Naive thymus-derived CD4-positive, alpha-beta T cell (primary cell): ENCODE measurements around the gene VAMP8. TPM values are rescaled to one million over a fixed set of nuclear protein-coding genes. Genes with fewer than 3 reads are reported as not detected.

Source experiments
- ATAC-seq: fragments of 150-1000 bp; cut with Tn5 transposase; 2 replicates; pipeline ENCODE4 v1.10.0; 2021; ENCODE audit warnings: mild to moderate bottlenecking, moderate library complexity
- CTCF ChIA-PET: fragments of 350-600 bp; sonication (Branson Sonifier 250); formaldehyde crosslinking; loops from one replicate; lab custom pipeline; 2021; ENCODE audit warnings: antibody characterized with exemption; lab: Charles Lee
- POLR2A ChIA-PET: fragments of 350-600 bp; sonication (Branson Sonifier 250); formaldehyde crosslinking; loops from one replicate; lab custom pipeline; 2021; ENCODE audit warnings: antibody characterized with exemption, inconsistent platforms; lab: Charles Lee
- DNase-seq, 9 donors: peaks; one replicate each; pipeline versions ENCODE4 v3.0.0 to v3.0.0-alpha.2; 2020 to 2022; ENCODE audit warnings: mixed read lengths in 1 of 9
- H3K27ac ChIP-seq: one replicate; pipeline ENCODE4 v1.7.0; 2013; ENCODE audit warnings: mild to moderate bottlenecking, low read depth, low read length, moderate library complexity
- H3K27me3 ChIP-seq, 2 donors: one replicate each; pipeline ENCODE4 v1.7.0; 2013; ENCODE audit warnings: low read length in 2 of 2, mild to moderate bottlenecking in 2 of 2, moderate library complexity in 2 of 2; ENCODE audit not compliant: control insufficient read depth in 2 of 2, insufficient read depth in 2 of 2
- H3K36me3 ChIP-seq, 3 experiments: 1 replicate in 2 of 3; 2 replicates in 1 of 3; pipeline ENCODE4 v1.7.0; 2013; ENCODE audit warnings: low read length in 3 of 3, mild to moderate bottlenecking in 3 of 3, moderate library complexity in 1 of 3; ENCODE audit not compliant: insufficient read depth in 3 of 3, control insufficient read depth in 2 of 3
- H3K4me1 ChIP-seq, 2 donors: one replicate each; pipeline ENCODE4 v1.7.0; 2013; ENCODE audit warnings: low read length in 2 of 2, mild to moderate bottlenecking in 2 of 2, moderate library complexity in 1 of 2; ENCODE audit not compliant: control insufficient read depth in 2 of 2, insufficient read depth in 2 of 2
- H3K4me3 ChIP-seq: 2 replicates; pipeline ENCODE4 v1.7.0; 2013; ENCODE audit warnings: mild to moderate bottlenecking, low read length
- H3K9me3 ChIP-seq, 3 experiments: 1 replicate in 2 of 3; 2 replicates in 1 of 3; pipeline ENCODE4 v1.7.0; 2013; ENCODE audit warnings: low read length in 3 of 3; ENCODE audit not compliant: control insufficient read depth in 2 of 3
- H3K27ac Mint-ChIP-seq, 9 donors: one replicate each; pipeline ENCODE4 v1.8.0; 2020 to 2022; ENCODE audit warnings: mixed read lengths in 9 of 9, mild to moderate bottlenecking in 8 of 9, moderate library complexity in 5 of 9, inconsistent platforms in 2 of 9
- H3K27me3 Mint-ChIP-seq, 5 donors: one replicate each; pipeline ENCODE4 v1.8.0; 2021 to 2022; ENCODE audit warnings: mixed read lengths in 5 of 5, mild to moderate bottlenecking in 1 of 5
- H3K36me3 Mint-ChIP-seq, 5 donors: one replicate each; pipeline ENCODE4 v1.8.0; 2020 to 2022; ENCODE audit warnings: mixed read lengths in 5 of 5, mild to moderate bottlenecking in 3 of 5, inconsistent platforms in 1 of 5
- H3K4me1 Mint-ChIP-seq, 7 donors: one replicate each; pipeline ENCODE4 v1.8.0; 2020 to 2022; ENCODE audit warnings: mixed read lengths in 7 of 7, mild to moderate bottlenecking in 3 of 7, inconsistent platforms in 1 of 7
- H3K4me3 Mint-ChIP-seq, 10 donors: one replicate each; pipeline ENCODE4 v1.8.0; 2020 to 2022; ENCODE audit warnings: mild to moderate bottlenecking in 10 of 10, mixed read lengths in 10 of 10, moderate library complexity in 6 of 10, inconsistent platforms in 2 of 10
- H3K9me3 Mint-ChIP-seq, 11 donors: one replicate each; pipeline ENCODE4 v1.8.0; 2020 to 2022; ENCODE audit warnings: mixed read lengths in 11 of 11, mild to moderate bottlenecking in 4 of 11, inconsistent platforms in 1 of 11, moderate library complexity in 1 of 11
- intact Hi-C, 2 donors: fragments of 100-400 bp; cut with micrococcal nuclease; formaldehyde crosslinking; loops; one replicate each; pipeline ENCODE4 v1.15.1; 2023
- polyA plus RNA-seq, 2 donors: library from polyadenylated mRNA; unstranded; fragments of 300-500 nt; fragmentation: Illumina TruSeq; gene quantifications; one replicate each; pipeline ENCODE4 v1.2.3, GENCODE V29; 2021
- total RNA-seq, 6 experiments: library from RNA in 5 of 6; stranded (reverse) in 5 of 6; gene quantifications; 1 replicate in 5 of 6; 2 replicates in 1 of 6; pipeline ENCODE4 v1.2.3 and lab custom pipeline; 2021 to 2026

Gene VAMP8
- total and polyA plus RNA-seq, 7 experiments from 2014 or later, result 55.1 to 347 (median 120) TPM

- Histone ChIP-seq H3K4me1 (no peaks in the 10 kb centered on the region), H3K36me3 (peaks cover 16 to 88% (median 18%) of the 10 kb centered on the region in 3 experiments), H3K4me3 (no peak overlapping the region), H3K27ac (no peak overlapping the region), H3K27me3 (no peaks in the 10 kb centered on the region), H3K9me3 (no peaks in the 10 kb centered on the region)
- POLR2A ChIA-PET, result no interaction called here
- Mint-ChIP-seq H3K36me3 (peaks cover 4 to 49% (median 19%) of the 10 kb centered on the region in 5 donors), H3K27ac (no peak overlapping the region), H3K4me3 (no peak overlapping the region), H3K4me1 (peaks cover 9 to 25% (median 12%) of the 10 kb centered on the region in 7 donors), H3K9me3 (no peaks in the 10 kb centered on the region), H3K27me3 (no peaks in the 10 kb centered on the region)
- CTCF ChIA-PET, result interaction anchor here (0.6 kb wide), 1 partner anchor 526 kb away, joined by 6 read pairs; no protein-coding TSS in a partner anchor
- DNase-seq (no peak), ATAC-seq (no peak)
- intact Hi-C loops, result no loop called here
Observed at GRCh38 chr2:85631316-85631715, 53.9 kb downstream of the VAMP8 start.

Other genes starting within 250 kb of the VAMP8 start
- 100 to 1,000 TPM; 144 to 200 (median 178) TPM for gene TGOLN2, start 249.6 kb upstream of the VAMP8 start, total RNA-seq
- 100 to 1,000 TPM in 1 of 2 donors, 10 to 100 TPM in 1; 75.7 to 107 TPM for gene TGOLN2, start 249.6 kb upstream of the VAMP8 start, polyA plus RNA-seq
- gene RETSAT, start 223.1 kb upstream of the VAMP8 start, total RNA-seq, result 10 to 100 TPM; 18.5 to 30.5 (median 20.2) TPM
- 10 to 100 TPM in 1 of 2 donors, 1 to 10 TPM in 1; 8.9 to 14.5 TPM for gene RETSAT, start 223.1 kb upstream of the VAMP8 start, polyA plus RNA-seq
- gene ELMOD3, start 222.8 kb upstream of the VAMP8 start, total RNA-seq, result 10 to 100 TPM; 20.2 to 33.3 (median 21.7) TPM
- gene ELMOD3, start 222.8 kb upstream of the VAMP8 start, polyA plus RNA-seq, result 10 to 100 TPM in 1 of 2 donors, 1 to 10 TPM in 1; 9.4 to 13.3 TPM
- gene CAPG, start 167.2 kb upstream of the VAMP8 start, total RNA-seq, result 100 to 1,000 TPM in 2 of 5 experiments, 10 to 100 TPM in 3; 12.9 to 265 (median 29.7) TPM
- gene CAPG, start 167.2 kb upstream of the VAMP8 start, polyA plus RNA-seq, result 10 to 100 TPM; 34.3 to 36.4 TPM
- 1 to 10 TPM in 1 of 5 experiments, under 1 TPM in 2, not detected in 2; 0.48 to 1.1 (median 0.94) TPM for gene SH2D6, start 158.9 kb upstream of the VAMP8 start, total RNA-seq
- not detected for gene SH2D6, start 158.9 kb upstream of the VAMP8 start, polyA plus RNA-seq
- gene MAT2A, start 38.4 kb upstream of the VAMP8 start, total RNA-seq, result 100 to 1,000 TPM in 4 of 5 experiments, 10 to 100 TPM in 1; 96.3 to 268 (median 178) TPM
- 100 to 1,000 TPM in 1 of 2 donors, 10 to 100 TPM in 1; 79.8 to 120 TPM for gene MAT2A, start 38.4 kb upstream of the VAMP8 start, polyA plus RNA-seq
- gene GGCX, start 16.1 kb upstream of the VAMP8 start, total RNA-seq, result 10 to 100 TPM; 20.4 to 34.2 (median 26.3) TPM
- gene GGCX, start 16.1 kb upstream of the VAMP8 start, polyA plus RNA-seq, result 10 to 100 TPM; 11.8 to 12.2 TPM
- gene VAMP5, start 6.8 kb downstream of the VAMP8 start, total RNA-seq, result 10 to 100 TPM; 25.6 to 73.8 (median 35.1) TPM
- gene VAMP5, start 6.8 kb downstream of the VAMP8 start, polyA plus RNA-seq, result 100 to 1,000 TPM; 115 to 121 TPM
- gene RNF181, start 18.2 kb downstream of the VAMP8 start, total RNA-seq, result 100 to 1,000 TPM in 1 of 5 experiments, 10 to 100 TPM in 4; 38.5 to 118 (median 61.4) TPM
- gene RNF181, start 18.2 kb downstream of the VAMP8 start, polyA plus RNA-seq, result 100 to 1,000 TPM; 168 to 175 TPM
- gene TMEM150A, start 25.1 kb downstream of the VAMP8 start, total RNA-seq, result 10 to 100 TPM in 3 of 5 experiments, 1 to 10 TPM in 2; 5.1 to 17.8 (median 11.2) TPM
- gene TMEM150A, start 25.1 kb downstream of the VAMP8 start, polyA plus RNA-seq, result 10 to 100 TPM; 11.1 to 15.4 TPM
- 10 to 100 TPM; 40.9 to 92.1 (median 51.6) TPM for gene C2orf68, start 34.5 kb downstream of the VAMP8 start, total RNA-seq
- gene C2orf68, start 34.5 kb downstream of the VAMP8 start, polyA plus RNA-seq, result 10 to 100 TPM; 24.9 to 26.6 TPM
- 10 to 100 TPM; 43.1 to 76.1 (median 57.3) TPM for gene USP39, start 38.6 kb downstream of the VAMP8 start, total RNA-seq
- 10 to 100 TPM; 63.7 to 83.6 TPM for gene USP39, start 38.6 kb downstream of the VAMP8 start, polyA plus RNA-seq
- not detected for gene SFTPB, start 90.6 kb downstream of the VAMP8 start, total RNA-seq
- gene SFTPB, start 90.6 kb downstream of the VAMP8 start, polyA plus RNA-seq, result not detected
- 100 to 1,000 TPM in 2 of 5 experiments, 10 to 100 TPM in 1, 1 to 10 TPM in 2; 5.9 to 780 (median 84.7) TPM for gene GNLY, start 116.8 kb downstream of the VAMP8 start, total RNA-seq
- gene GNLY, start 116.8 kb downstream of the VAMP8 start, polyA plus RNA-seq, result 10 to 100 TPM; 11.1 to 13.5 TPM
- gene ATOH8, start 176.4 kb downstream of the VAMP8 start, total RNA-seq, result under 1 TPM in 2 of 5 experiments, not detected in 3; 0.42 to 0.73 TPM
- gene ATOH8, start 176.4 kb downstream of the VAMP8 start, polyA plus RNA-seq, result not detected